WTC11 (cell line): ENCODE data around the gene PITPNM3.

Experiments used
- ESRRA ChIP-seq: sonication (generic); formaldehyde crosslinking; IDR thresholded peaks from 2 replicates; pipeline ENCODE4 v1.8.1; 2022; ENCODE audit warnings: mild to moderate bottlenecking, missing genetic modification reagents, borderline replicate concordance
- MAX ChIP-seq: sonication (generic); formaldehyde crosslinking; IDR thresholded peaks from 2 replicates; pipeline ENCODE4 v1.8.0; 2022; ENCODE audit warnings: mild to moderate bottlenecking, missing genetic modification reagents
- ZNF121 ChIP-seq: sonication (generic); formaldehyde crosslinking; IDR thresholded peaks from 2 replicates; pipeline ENCODE4 v1.8.0; 2023; ENCODE audit warnings: missing genetic modification reagents
- TF ChIP-seq, protein P1 (sequence below): fragments of 200-600 bp; IDR thresholded peaks from 2 replicates; pipeline ENCODE4 v1.8.0; 2022; ENCODE audit warnings: antibody characterized with exemption
- TF ChIP-seq, protein P2 (sequence below): sonication (generic); formaldehyde crosslinking; IDR thresholded peaks from 2 replicates; pipeline ENCODE4 v1.8.0; 2022; ENCODE audit warnings: mild to moderate bottlenecking, missing genetic modification reagents

- TF ChIP-seq, protein P1, sequence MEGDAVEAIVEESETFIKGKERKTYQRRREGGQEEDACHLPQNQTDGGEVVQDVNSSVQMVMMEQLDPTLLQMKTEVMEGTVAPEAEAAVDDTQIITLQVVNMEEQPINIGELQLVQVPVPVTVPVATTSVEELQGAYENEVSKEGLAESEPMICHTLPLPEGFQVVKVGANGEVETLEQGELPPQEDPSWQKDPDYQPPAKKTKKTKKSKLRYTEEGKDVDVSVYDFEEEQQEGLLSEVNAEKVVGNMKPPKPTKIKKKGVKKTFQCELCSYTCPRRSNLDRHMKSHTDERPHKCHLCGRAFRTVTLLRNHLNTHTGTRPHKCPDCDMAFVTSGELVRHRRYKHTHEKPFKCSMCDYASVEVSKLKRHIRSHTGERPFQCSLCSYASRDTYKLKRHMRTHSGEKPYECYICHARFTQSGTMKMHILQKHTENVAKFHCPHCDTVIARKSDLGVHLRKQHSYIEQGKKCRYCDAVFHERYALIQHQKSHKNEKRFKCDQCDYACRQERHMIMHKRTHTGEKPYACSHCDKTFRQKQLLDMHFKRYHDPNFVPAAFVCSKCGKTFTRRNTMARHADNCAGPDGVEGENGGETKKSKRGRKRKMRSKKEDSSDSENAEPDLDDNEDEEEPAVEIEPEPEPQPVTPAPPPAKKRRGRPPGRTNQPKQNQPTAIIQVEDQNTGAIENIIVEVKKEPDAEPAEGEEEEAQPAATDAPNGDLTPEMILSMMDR = no peak
- no peak for TF ChIP-seq MAX (CRISPR knock-in tag)
- no peak for TF ChIP-seq ZNF121 (CRISPR knock-in tag)
- TF ChIP-seq ESRRA = no peak
- TF ChIP-seq, protein P2, sequence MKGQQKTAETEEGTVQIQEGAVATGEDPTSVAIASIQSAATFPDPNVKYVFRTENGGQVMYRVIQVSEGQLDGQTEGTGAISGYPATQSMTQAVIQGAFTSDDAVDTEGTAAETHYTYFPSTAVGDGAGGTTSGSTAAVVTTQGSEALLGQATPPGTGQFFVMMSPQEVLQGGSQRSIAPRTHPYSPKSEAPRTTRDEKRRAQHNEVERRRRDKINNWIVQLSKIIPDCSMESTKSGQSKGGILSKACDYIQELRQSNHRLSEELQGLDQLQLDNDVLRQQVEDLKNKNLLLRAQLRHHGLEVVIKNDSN (CRISPR knock-in tag) = no peak
Observed at GRCh38 chr17:6482105-6482455, 74.3 kb downstream of the PITPNM3 start.
